GM19463 (cell line): ENCODE measurements around the gene ADGRE3.
"Not testable (repeated sequence)": the region's sequence is repeated elsewhere in the genome, so short reads cannot be mapped to it uniquely, and the experiment has no call there.

Experiments used
- ATAC-seq: cut with Tn5 transposase; IDR thresholded peaks from one replicate; pipeline ENCODE4 v1.9.1; 2021; ENCODE audit warnings: mild to moderate bottlenecking, moderate library complexity; ENCODE audit not compliant: unreplicated experiment

Gene ADGRE3

DNA sequence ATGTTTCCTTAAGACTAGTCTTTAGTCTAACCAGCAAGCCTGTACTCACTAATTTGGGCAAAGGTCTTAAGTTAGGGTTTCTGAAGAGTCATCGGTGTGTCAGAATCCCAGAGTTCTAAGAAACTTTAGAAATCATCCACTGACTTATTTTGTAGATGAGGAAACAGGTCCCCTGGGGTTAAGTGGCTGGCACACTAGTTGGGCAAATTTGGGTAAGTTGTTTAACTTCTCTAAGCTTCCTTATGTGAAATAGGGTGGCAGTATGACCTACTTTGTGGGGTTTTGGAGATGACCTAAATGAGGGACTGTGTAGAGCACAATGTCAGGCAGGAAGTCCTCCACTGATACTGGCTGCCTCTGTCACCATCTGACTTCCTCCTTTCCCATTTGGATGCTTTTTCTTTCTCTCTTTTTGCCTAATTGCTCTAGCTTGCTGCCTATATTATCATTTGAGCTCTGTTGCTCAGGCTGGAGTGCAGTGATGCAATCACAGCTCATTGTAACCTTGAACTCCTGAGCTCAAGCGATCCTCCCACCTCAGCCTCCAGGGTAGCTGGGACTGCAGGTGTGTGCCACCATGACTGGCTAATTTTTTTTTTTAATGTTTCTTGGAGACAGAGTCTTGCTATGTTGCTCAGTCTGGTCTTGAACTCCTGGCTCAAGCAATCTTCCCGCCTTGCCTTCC, 2.3 kb downstream of the ADGRE3 start:
- ATAC-seq = no peak

DNA sequence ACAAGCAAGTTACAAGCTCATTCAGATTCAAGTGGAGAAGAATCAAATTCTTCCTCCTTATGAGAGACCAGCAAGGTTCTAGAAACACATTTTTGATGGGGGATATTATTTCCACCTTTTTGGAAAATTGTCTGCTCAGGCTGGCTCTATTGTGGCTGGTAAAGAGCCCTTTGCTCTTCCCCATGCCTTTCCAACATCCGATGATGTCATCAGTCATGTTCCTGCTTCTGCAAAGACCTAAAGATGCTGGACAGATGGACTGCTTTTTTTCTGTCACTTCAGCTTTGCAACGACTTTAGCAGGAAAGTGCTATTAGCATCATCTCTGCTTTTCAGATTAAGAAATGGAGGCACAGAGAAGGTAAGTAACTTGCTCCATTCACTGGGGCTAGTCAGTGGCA, 4.2 kb downstream of the ADGRE3 start:
- ATAC-seq = no peak

DNA sequence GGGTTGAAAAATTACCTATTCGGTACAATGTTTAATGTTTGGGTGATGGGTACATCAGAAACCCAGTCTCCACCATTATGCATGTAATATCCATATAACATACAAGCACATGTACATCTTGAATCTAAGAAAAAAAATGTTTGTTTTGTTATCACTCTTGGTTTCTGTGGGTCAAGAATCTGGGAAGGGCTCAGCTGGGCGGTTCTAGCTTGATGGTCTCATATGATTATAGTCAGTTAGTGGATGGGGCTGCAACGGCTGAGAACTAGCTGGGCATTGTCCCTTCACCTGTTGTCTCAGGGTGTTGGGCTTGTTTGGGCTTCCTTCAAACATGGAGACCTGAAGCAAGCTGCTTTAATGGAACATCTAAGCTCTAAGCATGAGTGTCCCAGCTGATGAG, 4.7 kb downstream of the ADGRE3 start:
- no peak for ATAC-seq

DNA sequence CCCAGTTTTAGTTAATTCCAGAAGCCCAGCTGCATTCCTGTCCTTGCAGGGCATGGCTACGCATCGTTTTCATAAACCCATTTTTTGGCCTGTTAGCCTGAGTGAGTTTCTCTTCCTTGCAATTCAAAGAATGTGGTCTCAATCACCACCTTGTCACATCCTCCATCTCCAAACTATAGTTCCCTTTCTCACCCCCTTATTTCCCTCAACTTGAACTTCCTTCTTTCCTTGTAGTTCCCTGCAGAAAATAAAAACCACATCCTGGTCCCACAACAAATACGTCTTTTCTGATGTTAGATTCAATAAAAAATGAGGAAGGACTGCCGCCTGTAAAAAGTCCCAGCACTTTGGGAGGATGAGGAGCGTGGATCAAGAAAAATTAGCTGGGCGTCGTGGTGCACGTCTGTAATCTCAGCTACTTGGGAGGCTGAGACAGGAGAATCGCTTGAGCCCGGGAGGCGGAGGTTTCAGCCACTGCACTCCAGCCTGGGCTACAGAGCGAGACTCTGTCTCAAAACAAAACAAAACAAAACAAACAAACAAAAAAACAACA, 13.2 kb downstream of the ADGRE3 start:
- no peak for ATAC-seq

DNA sequence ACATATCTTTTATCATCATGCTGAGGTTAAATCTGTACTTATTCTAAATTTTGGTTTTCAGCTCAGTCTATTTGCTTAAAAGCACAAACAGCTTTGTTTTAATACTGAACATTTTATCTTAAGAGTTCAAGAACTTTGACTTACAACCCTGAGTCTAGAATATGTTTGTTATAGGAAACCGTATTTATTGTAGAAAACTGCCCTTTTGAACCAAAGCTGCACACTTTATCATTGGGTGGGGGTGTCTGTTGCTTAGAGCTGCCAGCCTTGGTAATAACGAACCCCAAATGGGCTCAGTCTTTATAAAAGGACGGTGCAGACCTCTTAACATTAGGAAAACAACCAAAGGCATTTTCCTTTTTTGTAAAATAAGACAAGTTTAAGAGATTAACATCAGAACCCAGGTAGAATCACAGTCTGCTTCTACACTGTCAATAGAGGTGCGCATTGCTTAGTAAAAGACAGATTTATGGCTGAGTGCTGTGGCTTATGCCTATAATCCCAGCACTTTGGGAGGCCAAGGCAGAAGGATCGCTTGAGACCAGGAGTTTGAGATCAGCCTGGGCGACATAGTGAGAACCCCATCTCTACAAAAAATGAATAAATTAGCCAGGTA, 14.7 kb downstream of the ADGRE3 start:
- ATAC-seq = no peak

DNA sequence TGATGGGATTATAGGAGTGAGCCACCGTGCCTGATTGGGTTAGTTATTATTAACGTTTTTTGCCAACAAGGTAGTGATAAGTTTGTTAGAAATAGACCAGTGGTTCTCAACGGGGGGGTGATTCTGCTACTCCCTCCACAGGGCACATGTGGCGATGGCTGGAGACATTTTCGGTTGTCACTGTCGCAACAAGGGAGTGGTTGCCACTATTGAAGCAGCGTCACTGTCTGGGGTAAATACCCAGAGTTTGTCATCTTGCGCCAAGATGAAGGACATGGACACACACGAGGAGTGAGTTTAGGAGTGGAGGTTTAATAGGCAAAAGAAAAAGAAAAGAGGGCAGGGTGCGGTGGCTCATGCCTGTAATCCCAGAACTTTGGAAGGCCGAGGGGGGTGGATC, 18.9 kb downstream of the ADGRE3 start:
- ATAC-seq = no peak

DNA sequence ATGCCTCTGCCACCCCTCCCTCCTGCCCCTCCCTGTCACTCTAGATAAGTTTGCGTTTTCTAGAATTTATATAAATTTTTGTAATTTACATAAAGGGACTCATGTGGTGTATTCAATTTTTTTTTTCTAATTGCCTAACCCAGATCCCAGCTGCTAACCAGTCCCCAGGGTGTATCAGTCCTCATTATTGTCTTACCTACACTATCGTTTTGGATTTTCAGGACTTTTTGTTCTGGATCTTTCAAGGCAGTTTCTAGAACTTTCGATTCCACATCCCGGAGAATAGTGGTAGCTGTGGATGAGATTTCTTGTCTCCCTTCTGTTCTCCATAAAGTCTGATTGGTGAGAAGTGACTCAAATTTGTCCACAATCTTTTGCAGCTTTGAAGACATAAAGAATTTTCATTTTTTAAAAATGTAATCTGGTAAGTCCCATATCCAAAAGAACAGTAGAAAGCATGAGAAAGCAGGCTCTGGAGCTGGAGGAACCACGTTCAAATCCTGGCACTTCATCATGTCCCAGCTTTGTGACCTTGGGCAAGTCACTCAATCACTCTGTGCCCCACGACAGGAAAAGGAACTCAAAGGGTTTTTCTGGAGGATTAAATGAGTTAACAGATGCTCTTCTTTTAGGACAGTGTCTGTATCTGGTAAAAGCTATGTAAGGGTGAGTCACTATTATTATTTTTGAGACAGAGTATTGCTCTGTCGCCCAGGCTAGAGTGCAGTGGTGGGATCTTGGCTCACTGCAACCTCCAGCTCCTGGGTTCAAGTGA, 19.7 kb downstream of the ADGRE3 start:
- ATAC-seq = no peak

DNA sequence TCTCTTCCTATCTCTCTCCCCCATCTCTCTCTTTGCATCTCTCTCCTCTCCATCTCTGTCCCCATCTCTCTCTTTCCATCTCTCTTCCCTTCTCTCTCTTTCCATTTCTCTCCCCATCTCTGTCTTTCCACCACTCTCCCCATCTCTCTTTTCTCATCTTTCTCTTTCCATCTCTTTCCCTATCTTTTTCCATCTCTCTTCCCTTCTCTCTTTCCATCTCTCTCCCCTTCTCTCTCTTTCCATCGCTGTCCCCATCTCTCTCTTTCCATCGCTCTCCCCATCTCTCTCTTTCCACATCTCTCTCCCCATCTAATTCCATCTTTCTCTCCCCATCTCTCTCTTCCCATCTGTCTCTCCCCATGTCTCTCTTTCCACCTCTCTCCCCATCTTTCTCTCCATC, 24.5 kb downstream of the ADGRE3 start:
- no peak for ATAC-seq

DNA sequence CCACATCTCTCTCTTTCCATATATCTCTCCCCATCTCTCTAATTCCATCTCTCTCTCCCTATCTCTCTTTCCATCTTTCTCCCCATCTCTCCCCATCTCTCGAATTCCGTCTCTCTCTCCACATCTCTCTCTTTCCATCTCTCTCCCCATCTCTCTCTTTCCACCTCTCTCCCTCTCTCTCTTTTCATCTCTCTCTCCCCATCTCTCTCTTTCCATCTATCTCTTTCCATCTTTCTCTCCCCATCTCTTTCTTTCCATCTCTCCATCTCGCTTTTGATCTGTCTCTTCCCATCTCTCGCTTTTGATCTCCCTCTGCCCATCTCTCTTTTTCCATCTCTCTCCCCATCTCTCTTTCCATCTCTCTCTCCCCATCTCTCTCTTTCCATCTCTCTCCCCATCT, 25.6 kb downstream of the ADGRE3 start:
- no peak for ATAC-seq

DNA sequence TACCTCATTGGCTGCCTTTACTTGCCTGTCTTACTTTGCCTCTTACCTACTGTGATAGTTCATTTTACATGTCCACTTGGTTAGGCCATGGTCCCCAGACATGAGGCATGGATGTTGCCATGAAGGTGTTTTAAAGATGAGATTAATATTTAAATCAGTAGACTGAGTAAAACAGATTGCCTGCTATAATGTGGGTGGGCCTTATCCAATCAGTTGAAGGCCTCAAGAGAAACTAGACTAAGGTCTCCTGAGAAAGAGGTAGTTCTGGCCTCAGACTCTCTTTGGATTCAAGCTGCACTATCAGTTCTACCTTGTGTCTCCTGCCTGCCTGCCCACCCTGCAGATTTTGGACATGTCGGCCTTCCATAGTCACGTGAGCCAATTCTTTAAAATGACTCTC, 26.1 kb downstream of the ADGRE3 start:
- no peak for ATAC-seq

DNA sequence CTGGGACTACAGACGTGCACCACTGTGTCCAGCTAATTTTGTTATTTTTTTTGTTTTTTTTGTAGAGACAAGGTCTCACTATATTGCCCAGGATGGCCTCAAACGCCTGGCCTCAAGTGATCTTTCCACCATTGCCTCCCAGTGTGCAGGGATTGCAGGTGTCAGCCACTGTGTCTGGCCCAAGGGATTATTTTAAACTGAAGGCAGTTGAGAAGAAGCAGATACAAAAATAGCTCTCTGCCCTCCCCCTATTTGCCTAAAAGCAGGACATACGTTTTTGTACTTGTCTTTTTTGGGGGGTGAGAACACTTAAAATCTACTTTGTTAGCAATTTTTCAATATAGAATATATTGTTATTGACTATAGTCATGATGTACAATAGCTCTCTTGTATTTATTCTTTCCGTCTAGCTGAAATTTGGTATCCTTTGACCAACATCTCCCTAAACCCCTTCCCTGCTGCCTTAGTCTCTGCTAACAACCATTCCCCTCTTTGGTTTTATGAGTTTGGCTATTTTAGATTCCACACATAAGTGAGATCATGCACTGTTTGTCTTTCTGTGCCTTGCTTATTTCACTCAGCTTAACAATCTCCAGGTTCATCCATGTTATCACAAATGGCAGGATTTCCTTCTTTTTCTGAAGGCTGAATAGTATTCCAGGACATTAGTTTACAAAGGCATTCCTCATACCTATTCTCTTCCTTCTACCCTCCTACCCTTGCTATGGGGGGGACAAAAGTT, 34.9 kb downstream of the ADGRE3 start:
- ATAC-seq = no peak

DNA sequence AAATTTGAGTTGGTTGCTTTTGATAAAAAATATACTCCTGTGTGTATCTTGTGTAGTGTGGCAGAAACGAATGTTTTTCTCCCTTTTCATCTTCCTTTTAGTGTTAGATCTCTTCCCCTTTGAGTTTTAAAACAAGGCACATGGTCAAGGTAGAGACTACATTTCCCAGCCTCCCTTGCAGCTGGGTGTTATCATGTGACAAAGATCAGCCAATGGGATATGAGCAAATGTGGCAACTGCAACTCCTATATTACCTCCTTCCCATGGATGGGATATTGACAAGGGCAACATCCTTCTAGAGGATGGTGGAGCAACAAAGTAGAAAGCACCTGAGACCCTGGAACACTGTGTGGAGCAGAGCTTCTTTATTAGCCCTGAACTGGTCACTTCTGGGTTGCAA, 42.4 kb downstream of the ADGRE3 start:
- no peak for ATAC-seq

DNA sequence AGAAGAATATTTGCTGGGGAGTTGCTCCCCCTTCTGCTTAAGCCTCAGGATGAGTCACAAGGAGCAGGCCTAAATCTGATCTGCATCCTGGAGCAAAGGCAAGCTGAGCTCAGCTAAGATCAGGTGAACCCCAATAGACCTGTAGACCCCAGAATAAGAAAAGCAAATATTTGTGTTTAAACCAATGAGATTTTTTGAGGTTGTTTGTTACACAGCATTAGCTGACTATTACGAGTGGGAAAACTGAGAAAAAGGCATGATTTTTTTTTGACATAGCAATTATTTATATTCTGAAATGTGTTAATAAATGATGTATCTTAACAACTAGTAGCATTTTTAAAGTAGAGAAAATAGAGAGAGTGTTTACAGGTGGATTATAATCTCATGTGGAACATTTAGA, 45.1 kb downstream of the ADGRE3 start:
- no peak for ATAC-seq

DNA sequence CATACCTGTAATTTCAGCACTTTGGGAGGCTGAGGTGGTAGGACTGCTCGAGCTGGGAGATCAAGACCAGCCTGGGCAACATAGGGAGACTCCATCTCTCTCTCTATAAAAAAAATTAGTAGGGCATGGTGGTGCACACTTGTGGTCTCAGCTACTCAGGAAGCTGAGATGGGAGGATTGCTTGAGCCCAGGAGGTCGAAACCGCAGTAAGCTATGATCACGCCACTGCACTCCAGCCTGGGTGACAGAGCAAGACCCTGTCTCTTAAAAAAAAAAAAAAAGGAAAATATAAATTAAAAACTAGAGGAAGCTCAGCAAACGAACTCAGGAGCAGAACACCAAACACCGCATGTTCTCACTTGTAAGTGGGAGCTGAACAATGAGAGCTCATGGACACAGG, 50.2 kb downstream of the ADGRE3 start:
- not testable (repeated sequence) for ATAC-seq

DNA sequence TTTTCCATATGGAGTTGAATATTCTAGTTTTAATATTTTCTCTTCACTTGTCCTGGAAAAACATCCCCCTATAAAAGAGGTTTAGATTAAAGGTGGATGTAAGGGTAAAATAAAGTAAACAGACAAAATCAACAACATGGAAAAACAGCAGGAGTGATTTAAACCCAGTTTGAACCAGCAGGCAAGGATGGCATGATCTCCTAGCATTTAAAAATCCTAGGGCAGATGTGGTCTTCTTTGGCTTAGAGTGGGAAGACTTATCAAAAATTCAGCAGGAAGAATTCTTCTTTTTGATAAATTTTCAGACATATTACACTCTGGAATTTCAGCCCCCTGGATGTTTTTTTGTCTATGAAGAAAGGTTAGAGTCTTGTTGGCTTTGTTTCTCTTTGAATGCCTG, 55.2 kb downstream of the ADGRE3 start:
- ATAC-seq = no peak

DNA sequence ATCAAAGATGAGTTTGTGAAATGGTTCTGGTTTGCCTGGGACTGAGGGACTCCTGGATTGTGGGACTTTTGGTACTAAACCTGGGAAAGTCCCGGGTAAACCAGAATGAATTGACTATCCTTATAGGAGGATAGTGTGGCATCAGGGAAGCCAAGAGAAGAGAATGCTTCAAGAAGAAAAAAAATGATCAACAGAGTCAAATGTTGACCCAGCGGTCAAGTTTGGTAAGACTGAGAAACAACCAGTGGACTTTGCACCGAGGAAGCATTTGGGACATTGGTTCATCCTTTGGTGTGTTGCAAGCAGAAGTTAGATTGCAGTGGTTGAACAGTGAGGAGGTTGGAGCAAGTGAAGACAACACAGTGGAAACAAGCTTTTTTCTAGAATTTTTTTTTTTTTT, 58.2 kb downstream of the ADGRE3 start:
- ATAC-seq = no peak

DNA sequence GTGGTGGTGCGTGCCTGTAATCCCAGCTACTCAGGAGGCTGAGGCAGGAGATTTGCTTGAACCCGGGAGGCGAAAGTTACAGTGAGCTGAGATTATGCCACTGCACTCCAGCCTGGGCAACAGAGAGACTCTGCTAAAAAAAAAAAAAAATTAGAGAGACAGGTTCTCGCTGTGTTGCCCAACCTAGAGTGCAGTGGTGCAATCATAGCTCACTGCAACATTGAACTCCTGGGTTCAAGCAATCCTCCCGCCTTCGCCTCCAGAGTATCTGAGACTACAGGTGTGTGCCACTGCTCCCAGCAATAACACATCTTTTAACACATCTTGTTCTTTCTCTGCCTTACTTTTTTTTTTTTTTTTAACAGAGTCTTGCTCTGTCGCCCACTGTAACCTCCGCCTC, 59.0 kb downstream of the ADGRE3 start:
- ATAC-seq = no peak

DNA sequence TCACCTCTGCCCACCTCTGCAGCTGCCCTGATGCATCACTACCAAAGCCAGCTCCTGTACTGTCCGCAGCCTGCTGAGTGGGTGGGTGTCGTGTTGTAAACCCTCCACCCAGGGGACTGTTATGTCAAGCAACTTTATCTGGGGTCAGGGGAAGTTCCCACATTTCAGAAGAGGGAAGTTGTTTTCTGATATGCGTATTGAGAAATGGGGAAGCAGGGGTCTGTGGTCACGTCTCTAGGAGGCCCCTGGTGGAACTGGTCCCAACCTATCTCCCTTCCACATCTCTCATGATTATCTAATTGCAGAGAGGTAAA, 60.6 kb downstream of the ADGRE3 start:
- ATAC-seq = no peak

DNA sequence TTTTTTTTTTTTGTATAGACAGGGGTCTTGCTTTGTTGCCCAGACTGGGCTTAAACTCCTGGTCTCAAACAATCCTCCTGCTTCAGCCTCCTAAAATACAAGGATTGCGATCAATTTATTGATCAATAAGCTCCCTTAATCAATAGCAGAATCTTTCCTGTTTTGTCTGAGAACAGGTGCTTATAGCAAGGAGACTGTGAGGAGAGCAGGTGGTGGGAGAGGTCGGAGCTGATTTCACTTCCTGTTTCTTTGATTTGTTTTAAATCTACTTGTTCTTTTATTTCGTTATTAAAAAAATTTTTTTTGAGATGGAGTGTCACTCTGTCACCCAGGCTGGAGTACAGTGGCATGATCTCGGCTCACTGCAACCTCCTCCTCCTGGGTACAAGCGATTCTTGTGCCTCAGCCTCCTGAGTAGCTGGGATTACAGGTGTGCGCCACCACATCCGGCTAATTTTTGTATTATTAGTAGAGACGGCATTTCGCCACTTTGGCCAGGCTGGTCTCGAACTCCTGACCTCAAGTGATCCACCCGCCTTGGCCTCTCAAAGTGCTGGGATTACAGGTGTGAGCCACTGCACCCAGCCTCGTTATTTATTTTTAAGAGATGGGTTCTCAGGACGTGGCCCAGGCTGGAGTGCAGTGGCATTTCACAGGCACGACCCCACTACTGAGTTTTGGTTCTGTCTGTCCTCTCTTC, 61.1 kb downstream of the ADGRE3 start:
- not testable (repeated sequence) for ATAC-seq

DNA sequence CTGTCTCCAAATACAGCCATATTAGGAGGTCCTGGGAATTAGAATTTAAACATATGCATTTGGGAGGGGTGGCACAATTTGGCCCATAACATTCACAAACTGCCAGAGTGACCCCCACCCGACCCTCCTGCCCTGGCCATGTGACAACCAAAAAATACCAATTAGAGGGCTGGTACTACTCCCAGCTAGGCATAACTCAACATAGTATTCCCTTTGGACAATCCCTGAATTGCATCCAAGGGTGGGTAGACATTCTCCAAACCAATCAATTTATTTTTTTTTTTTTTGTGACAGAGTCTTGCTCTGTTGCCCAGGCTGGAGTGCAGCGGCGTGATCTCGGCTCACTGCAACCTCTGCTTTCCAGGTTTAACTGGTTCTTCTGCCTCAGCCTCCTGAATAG, 62.0 kb downstream of the ADGRE3 start:
- no peak for ATAC-seq

DNA sequence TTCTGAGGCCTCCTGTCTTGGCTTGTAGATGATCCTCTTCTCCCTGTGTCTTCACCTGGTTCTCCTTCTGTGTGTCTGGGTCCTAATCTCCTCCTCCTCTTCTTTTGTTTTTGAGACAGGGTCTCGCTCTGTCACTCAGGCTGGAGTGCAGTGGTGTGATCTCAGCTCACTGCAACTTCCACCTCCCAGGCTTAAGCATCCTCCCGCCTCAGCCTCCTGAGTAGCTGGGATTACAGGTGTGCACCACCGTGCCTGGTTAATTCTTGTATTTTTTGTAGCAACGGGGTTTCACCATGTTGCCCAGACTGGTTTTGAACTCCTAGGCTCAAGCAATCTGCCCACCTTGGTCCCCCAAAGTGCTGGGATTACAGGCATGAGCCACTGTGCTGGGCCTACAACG, 62.4 kb downstream of the ADGRE3 start:
- ATAC-seq = not testable (repeated sequence)
